Measurements from ENCODE around the gene OSBP2.
"Not testable (repeated sequence)": the region's sequence is repeated elsewhere in the genome, so short reads cannot be mapped to it uniquely, and the experiment has no call there.

Gene OSBP2

GRCh38 chr22:30728826-30729225 lies 34.2 kb downstream of the OSBP2 start:
- CTCF ChIA-PET = no interaction called here
- DNase-seq (ENCODE audit: extremely low spot score) = no peak
- POLR2A ChIA-PET = no interaction called here
- TF ChIP-seq CTCF (IDR thresholded peaks at IDR 0.05; ENCODE audit: control extremely low read depth, extremely low read depth, low read depth, missing control alignments) = no peak

DNA sequence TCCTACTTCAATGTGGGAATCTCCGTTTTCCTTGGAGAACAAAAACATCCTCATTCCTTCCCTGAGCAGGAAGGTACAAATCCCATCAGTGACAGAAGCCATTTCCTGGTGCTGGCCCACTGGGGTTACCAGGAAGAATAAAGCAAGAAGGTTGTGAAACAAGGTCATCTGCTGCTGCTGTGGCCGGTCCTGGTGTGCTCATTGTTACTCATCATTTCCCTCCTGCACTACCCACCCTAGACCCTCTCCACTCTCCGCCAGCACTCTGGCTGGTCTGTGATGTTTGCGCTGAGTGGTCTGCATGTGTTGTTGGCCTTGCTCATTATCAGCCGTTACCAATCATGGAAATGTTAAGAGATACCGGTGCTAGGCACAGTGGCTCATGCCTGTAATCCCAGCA lies 37.0 kb downstream of the OSBP2 start:
- TF ChIP-seq CTCF (IDR thresholded peaks at IDR 0.05; ENCODE audit: control extremely low read depth, extremely low read depth, low read depth, missing control alignments) = no peak
- no peak for DNase-seq (ENCODE audit: extremely low spot score)
- CTCF ChIA-PET = interaction anchor here (0.8 to 1.6 kb wide), 2 partner anchors 23 to 29 kb away, joined by 3 to 5 read pairs; no protein-coding TSS in a partner anchor
- POLR2A ChIA-PET = interaction anchor here (0.6 kb wide), 1 partner anchor 16 kb away, joined by 4 read pairs; no protein-coding TSS in a partner anchor

GRCh38 chr22:30732426-30732825 lies 37.8 kb downstream of the OSBP2 start:
- no peak for DNase-seq (ENCODE audit: extremely low spot score)
- no peak for TF ChIP-seq CTCF (IDR thresholded peaks at IDR 0.05; ENCODE audit: control extremely low read depth, extremely low read depth, low read depth, missing control alignments)
- ChIA-PET CTCF (interaction anchor here (1.6 kb wide), 1 partner anchor 22 kb away, joined by 5 read pairs; no protein-coding TSS in a partner anchor), POLR2A (no interaction called here)

DNA sequence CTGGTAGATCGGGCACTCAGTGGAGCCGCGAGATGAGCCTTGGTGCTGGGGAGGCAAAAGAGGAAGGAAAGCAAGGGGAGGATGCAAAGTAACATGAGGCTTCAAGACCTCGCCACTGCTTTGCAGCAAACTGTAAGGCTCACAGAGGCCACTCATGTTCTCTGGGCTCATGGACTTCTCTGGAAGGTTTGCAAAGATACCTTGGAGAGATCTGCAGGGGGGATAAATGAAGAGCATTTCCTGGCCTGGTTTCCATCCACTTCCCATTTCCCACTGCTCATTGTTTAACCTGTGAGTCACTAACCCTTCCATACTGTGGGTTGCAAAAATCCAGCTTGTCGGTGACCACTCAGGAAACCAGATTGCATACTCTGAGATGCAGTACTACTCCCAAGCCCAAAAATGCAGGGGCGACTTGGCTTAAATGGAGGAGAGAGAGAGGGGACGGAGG lies 38.5 kb downstream of the OSBP2 start:
- no peak for TF ChIP-seq CTCF (IDR thresholded peaks at IDR 0.05; ENCODE audit: control extremely low read depth, extremely low read depth, low read depth, missing control alignments)
- ChIA-PET POLR2A (no interaction called here), CTCF (no interaction called here)
- no peak for DNase-seq (ENCODE audit: extremely low spot score)

GRCh38 chr22:30740007-30740406 lies 45.3 kb downstream of the OSBP2 start:
- CTCF ChIA-PET = interaction anchor here (2.0 to 8.1 kb wide), 2 partner anchors 16 to 105 kb away, joined by 8 to 57 read pairs; no protein-coding TSS in a partner anchor
- DNase-seq (ENCODE audit: extremely low spot score); POLR2A ChIA-PET: not testable (repeated sequence)

DNA sequence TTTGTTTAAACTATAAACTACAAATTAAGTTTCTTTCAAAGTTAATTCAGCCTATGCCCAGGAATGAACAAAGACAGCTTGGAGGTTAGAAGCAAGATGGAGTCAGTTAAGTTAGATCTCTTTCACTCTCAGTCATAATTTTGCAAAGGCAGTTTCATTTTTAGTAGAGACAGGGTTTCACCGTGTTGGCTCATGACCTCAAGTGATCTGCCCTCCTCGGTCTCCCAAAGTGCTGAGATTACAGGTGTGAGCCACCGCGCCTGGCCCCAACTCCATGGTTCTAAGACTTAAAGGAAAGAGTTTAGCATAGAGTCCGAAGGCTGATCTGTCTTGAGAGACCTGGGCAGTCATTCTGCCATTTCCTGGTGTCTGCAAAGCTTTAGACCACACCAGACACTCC lies 45.8 kb downstream of the OSBP2 start:
- DNase-seq (ENCODE audit: extremely low spot score); POLR2A ChIA-PET: not testable (repeated sequence)
- CTCF ChIA-PET = interaction anchor here (1.2 to 8.1 kb wide), 3 partner anchors 15 to 106 kb away, joined by 3 to 57 read pairs (median 8); no protein-coding TSS in a partner anchor

DNA sequence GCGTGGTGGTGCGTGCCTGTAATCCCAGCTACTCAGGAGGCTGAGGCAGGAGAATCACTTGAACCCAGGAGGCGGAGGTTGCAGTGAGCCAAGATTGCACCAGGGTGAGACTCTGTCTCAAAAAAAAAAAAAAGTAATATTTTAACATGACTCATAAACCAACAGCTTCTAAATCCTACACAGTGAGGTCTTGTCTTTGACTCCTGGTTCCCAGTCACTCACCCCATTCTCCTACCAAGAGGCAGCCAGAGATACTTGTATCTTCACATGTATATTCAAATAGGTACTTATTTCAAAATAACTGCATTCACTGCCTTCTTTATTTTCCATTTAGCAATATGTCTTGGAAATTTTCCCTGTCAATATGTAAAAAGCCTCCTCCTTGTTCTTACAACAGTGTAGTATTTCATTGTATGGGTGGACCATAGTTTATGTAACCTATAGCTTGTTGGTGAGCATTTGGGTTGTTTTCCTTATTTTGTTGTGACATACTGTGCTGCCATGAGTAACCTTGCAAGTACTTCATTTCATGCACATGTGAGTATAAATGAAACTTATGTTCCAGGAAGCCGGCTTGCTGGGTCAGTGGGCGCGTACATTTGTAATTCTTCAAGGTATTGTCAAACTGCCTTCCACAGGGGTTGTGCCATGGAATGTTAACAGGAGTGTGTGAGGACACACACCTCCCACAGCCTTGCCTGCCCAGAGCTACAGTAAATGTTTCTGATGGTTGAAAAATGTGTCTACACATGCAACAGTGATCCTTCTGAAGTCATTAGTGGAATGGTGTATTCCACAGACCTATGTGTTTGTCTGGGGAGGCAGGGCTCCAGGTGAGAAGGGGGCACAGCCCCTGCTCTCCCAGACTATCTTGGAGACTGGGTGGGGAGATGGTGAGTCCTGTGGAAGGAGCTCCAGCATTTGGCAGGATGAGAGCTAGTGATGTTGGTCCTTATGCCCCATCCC lies 47.9 kb downstream of the OSBP2 start:
- DNase-seq (ENCODE audit: extremely low spot score) = no peak
- TF ChIP-seq CTCF (IDR thresholded peaks at IDR 0.05; ENCODE audit: control extremely low read depth, extremely low read depth, low read depth, missing control alignments) = no peak
- POLR2A ChIA-PET = interaction anchor here (0.7 kb wide), 1 partner anchor 795 kb away, joined by 3 read pairs; no protein-coding TSS in a partner anchor
- CTCF ChIA-PET = interaction anchor here (0.6 to 8.1 kb wide), 7 partner anchors 10 to 177 kb away, joined by 3 to 57 read pairs (median 6); partner anchors contain the start of genes DUSP18 and SLC35E4

Measured in GM10248 (cell line).